ENCODE data around the gene TNFRSF4. TPM values are rescaled to one million over a fixed set of nuclear protein-coding genes. Genes with fewer than 3 reads are reported as not detected.

Gene TNFRSF4
- total and polyA plus RNA-seq, 2 of the 8 experiments (the other 6 are each of a cell fraction or from before 2014, with no cell fraction given), result 0.06 TPM; not detected in 1

GRCh38 chr1:1182491-1183220 is 31.3 kb downstream of the TNFRSF4 start:
- H3K4ac ChIP-seq (replicated peaks; ENCODE audit: insufficient read length, low read depth, low read length), result no peak overlapping the region
- DNase-seq (ENCODE audit: low read depth in 1 of 2, low spot score in 2 of 2) (peak in 1 of 2 experiments; percentile 47), FAIRE-seq (no peak)
- no peak overlapping the region for H3K14ac ChIP-seq (ENCODE audit: insufficient read length)
- no peak overlapping the region for H4K5ac ChIP-seq (ENCODE audit: insufficient read length, low read depth, low read length)
- H3K79me1 ChIP-seq (ENCODE audit: low read depth, low read length), result no peaks in the 10 kb centered on the region
- no peak overlapping the region for H3K9ac ChIP-seq (replicated peaks in 1 of 4; ENCODE audit: extremely low read depth in 1 of 4, low read depth in 3 of 4, low read length in 3 of 4)
- ChIA-PET POLR2A (ENCODE audit: partially characterized antibody) (interaction anchor here (1.0 kb wide), 1 partner anchor 12 kb away, joined by 3 read pairs; no protein-coding TSS in a partner anchor), CTCF (ENCODE audit: partially characterized antibody) (no interaction called here)
- H3K4me2 ChIP-seq (ENCODE audit: insufficient read depth in 1 of 2, low read depth in 2 of 2, low read length in 2 of 2), result no peak overlapping the region
- TF ChIP-seq GABPA (IDR thresholded peaks at IDR 0.05; ENCODE audit: borderline replicate concordance, insufficient read depth, low read length), result no peak
- no peak for TF ChIP-seq POLR2AphosphoS5 (IDR thresholded peaks at IDR 0.05; ENCODE audit: low read depth, low read length)
- no peak for TF ChIP-seq TBP (IDR thresholded peaks at IDR 0.05; ENCODE audit: low read depth, low read length)
- no peak for TF ChIP-seq EGR1 (IDR thresholded peaks at IDR 0.05; ENCODE audit: borderline replicate concordance, low read depth, low read length)
- no peak for TF ChIP-seq CHD2 (IDR thresholded peaks at IDR 0.05; ENCODE audit: low read length)
- no peak for TF ChIP-seq CBX8 (IDR thresholded peaks at IDR 0.05; ENCODE audit: borderline replicate concordance, low read depth, low read length)
- TF ChIP-seq KDM1A (IDR thresholded peaks at IDR 0.05; ENCODE audit: borderline replicate concordance, low read length), result no peak
- TF ChIP-seq SIRT6 (IDR thresholded peaks at IDR 0.05; ENCODE audit: low read length), result no peak
- TF ChIP-seq SRF (IDR thresholded peaks at IDR 0.05; ENCODE audit: low read depth, low read length), result no peak
- no peak for TF ChIP-seq BACH1 (IDR thresholded peaks at IDR 0.05; ENCODE audit: low read length)
- no peak for TF ChIP-seq SP2 (IDR thresholded peaks at IDR 0.05; ENCODE audit: low read length)
- no peak for TF ChIP-seq MAFK (IDR thresholded peaks at IDR 0.05; ENCODE audit: low read depth, low read length)
- H3K56ac ChIP-seq (replicated peaks; ENCODE audit: insufficient read length, low read depth, low read length), result no peak overlapping the region
- no peaks in the 10 kb centered on the region for H3K23me2 ChIP-seq (ENCODE audit: low read depth, low read length)
- no peaks in the 10 kb centered on the region for H3K36me3 ChIP-seq (ENCODE audit: control insufficient read depth in 2 of 4, insufficient read depth in 4 of 4, low read length in 3 of 4)
- H4K20me1 ChIP-seq (replicated peaks in 1 of 2; ENCODE audit: control insufficient read depth in 1 of 2, insufficient read depth in 2 of 2, low read length in 2 of 2), result peaks cover 0 to 3% of the 10 kb centered on the region in 2 experiments
- H4K91ac ChIP-seq (replicated peaks; ENCODE audit: insufficient read length, low read length), result no peak overlapping the region
- H3K79me2 ChIP-seq (ENCODE audit: control insufficient read depth in 1 of 2, insufficient read depth in 2 of 2, low read length in 2 of 2), result no peaks in the 10 kb centered on the region
- no peak overlapping the region for H3K27ac ChIP-seq (ENCODE audit: low read depth, low read length)
- no peak overlapping the region for H3K4me3 ChIP-seq (ENCODE audit: extremely low read depth in 1 of 4, insufficient read depth in 2 of 4, low read depth in 3 of 4, low read length in 4 of 4)
- no peaks in the 10 kb centered on the region; a peak in 1 of 7 replicates for H3K4me1 ChIP-seq (replicated peaks in 1 of 4; ENCODE audit: control insufficient read depth in 3 of 4, insufficient read depth in 4 of 4, low read length in 3 of 4)
- no peaks in the 10 kb centered on the region for H3K27me3 ChIP-seq (replicated peaks in 1 of 4; ENCODE audit: control insufficient read depth in 3 of 4, extremely low read depth in 1 of 4, insufficient read depth in 3 of 4, low read length in 3 of 4)
- no peaks in the 10 kb centered on the region for H3K9me3 ChIP-seq (ENCODE audit: insufficient read depth in 2 of 2, low read depth in 1 of 2, low read length in 1 of 2)
- H2BK12ac ChIP-seq (ENCODE audit: low read depth, low read length), result no peak overlapping the region
- no peak overlapping the region for H2AK5ac ChIP-seq (ENCODE audit: low read depth, low read length)
- H2AFZ ChIP-seq (ENCODE audit: low read length), result no peak overlapping the region
- no peak overlapping the region for H3K18ac ChIP-seq (ENCODE audit: extremely low read depth, low read length)
- peak overlapping the region; percentile 51; the same call in 1 of the 2 replicates for H4K8ac ChIP-seq (ENCODE audit: extremely low read depth, insufficient read depth, low read length)
- no peak overlapping the region for H2BK120ac ChIP-seq (replicated peaks; ENCODE audit: low read depth, low read length)
- H3K23ac ChIP-seq (ENCODE audit: insufficient read length), result no peak overlapping the region
- H2BK15ac ChIP-seq (ENCODE audit: low read length), result no peak overlapping the region
- 83% methylated on average over 28 of the region's 39 CpGs; no CpG with 5 or more reads in 1 of the 2 experiments for WGBS, 2 experiments (ENCODE audit: extremely low coverage in 1 of 2, insufficient coverage in 1 of 2, insufficient read length in 1 of 2, insufficient replicate concordance in 2 of 2, low coverage in 1 of 2, low lambda C conversion rate in 2 of 2, missing lambda C conversion rate in 1 of 2)
- no peak overlapping the region for H2BK20ac ChIP-seq (ENCODE audit: low read length)
- H2BK5ac ChIP-seq (ENCODE audit: low read depth, low read length), result peak overlapping the region; percentile 56; the same call in 1 of the 2 replicates
